Activated CD4-positive, CD25-positive, alpha-beta regulatory T cell treated with anti-CD3 and anti-CD28 coated beads, Interleukin-2, amount 50 U/mL, for 72 hours (primary cell): ENCODE measurements around the gene PPEF2.

Experiments
- DNase-seq: peaks from one replicate; pipeline ENCODE4 v3.0.0; 2021

Gene PPEF2

GRCh38 chr4:75831856-75832405, 70.3 kb downstream of the PPEF2 start:
- DNase-seq = no peak

- DNase-seq = no peak
Measured at GRCh38 chr4:75830906-75831305, 71.3 kb downstream of the PPEF2 start.

GRCh38 chr4:75823812-75824211, 78.4 kb downstream of the PPEF2 start:
- DNase-seq = no peak

GRCh38 chr4:75822416-75822815, 79.8 kb downstream of the PPEF2 start:
- DNase-seq = no peak

GRCh38 chr4:75821966-75822365, 80.3 kb downstream of the PPEF2 start:
- DNase-seq = no peak

- DNase-seq = no peak
Measured at GRCh38 chr4:75821216-75821615, 81.0 kb downstream of the PPEF2 start.

- no peak for DNase-seq
Measured at GRCh38 chr4:75820676-75821075, 81.6 kb downstream of the PPEF2 start.

- no peak for DNase-seq
Measured at GRCh38 chr4:75820197-75820596, 82.1 kb downstream of the PPEF2 start.

GRCh38 chr4:75819121-75819520, 83.1 kb downstream of the PPEF2 start:
- no peak for DNase-seq

GRCh38 chr4:75817901-75818300, 84.4 kb downstream of the PPEF2 start:
- no peak for DNase-seq
